ENCODE results near the gene HOMER3. TPM values are rescaled to one million over a fixed set of nuclear protein-coding genes. Genes with fewer than 3 reads are reported as not detected.

The HOMER3 gene
- total and polyA plus RNA-seq, 9 of the 15 experiments (the other 6 are each of a cell fraction or from before 2014, with no cell fraction given): 1.3 to 5.1 (median 3.7) TPM; not detected in 2

- ATAC-seq (no peak), DNase-seq (ENCODE audit: extremely low read depth in 1 of 4, low spot score in 3 of 4) (no peak), FAIRE-seq (no peak)
- BruUV-seq (replicated peaks): no TSS peak
- Histone ChIP-seq H3K4me1 (replicated peaks in 1 of 2; ENCODE audit: control insufficient read depth in 2 of 2, insufficient read depth in 2 of 2, low read length in 2 of 2) (peaks cover 9 to 48% of the 10 kb centered on the region in 2 experiments), H3K79me2 (ENCODE audit: control insufficient read depth, insufficient read depth, low read length) (no peaks in the 10 kb centered on the region), H2AFZ (ENCODE audit: low read depth, low read length) (no peak overlapping the region), H3K4me3 (no peak overlapping the region), H3K9ac (ENCODE audit: insufficient read depth in 1 of 2, low read depth in 2 of 2, low read length in 2 of 2) (no peak overlapping the region), H3K9me1 (ENCODE audit: control insufficient read depth, insufficient read depth, low read length) (no peaks in the 10 kb centered on the region), H3K27me3 (ENCODE audit: control insufficient read depth in 2 of 2, insufficient read depth in 2 of 2, low read length in 2 of 2) (peaks cover 0 to 5% of the 10 kb centered on the region in 2 experiments; a peak in 1 of 5 replicates), H4K20me1 (replicated peaks; ENCODE audit: control insufficient read depth, insufficient read depth, low read length) (peaks cover 13% of the 10 kb centered on the region), H3K27ac (ENCODE audit: extremely low read depth, low read depth, low read length) (no peak overlapping the region), H3K4me2 (ENCODE audit: insufficient read depth, low read length) (no peak overlapping the region), H3K9me3 (replicated peaks; ENCODE audit: control insufficient read depth, insufficient read depth, low read depth, low read length) (no peaks in the 10 kb centered on the region), H3K36me3 (ENCODE audit: control insufficient read depth, insufficient read depth, low read length) (peaks cover 1% of the 10 kb centered on the region; the same call in 1 of the 3 replicates)
- CTCF ChIA-PET (ENCODE audit: low intra/inter-chr PET ratio): no interaction called here
- intact Hi-C loops (cut with micrococcal nuclease) (no loop called here), in situ Hi-C loops (cut with MboI) (no loop called here)
- WGBS (ENCODE audit: insufficient coverage, low coverage, missing lambda C conversion rate): 33% methylated on average over 3 of the region's 18 CpGs
- POLR2A ChIA-PET: interaction anchor here (0.6 kb wide), 1 partner anchor 377 kb away, joined by 3 read pairs; no protein-coding TSS in a partner anchor
- TF ChIP-seq EGR1 (conservative IDR thresholded peaks at IDR 0.05) (0 out of 2 replicates have a peak, but pooled peaks have one; percentile 25), PYGO2 (tag; IDR thresholded peaks at IDR 0.05) (no peak)
These were observed 47.3 kb downstream of the HOMER3 start for GRCh38 chr19:18893587-18894253.

DNA sequence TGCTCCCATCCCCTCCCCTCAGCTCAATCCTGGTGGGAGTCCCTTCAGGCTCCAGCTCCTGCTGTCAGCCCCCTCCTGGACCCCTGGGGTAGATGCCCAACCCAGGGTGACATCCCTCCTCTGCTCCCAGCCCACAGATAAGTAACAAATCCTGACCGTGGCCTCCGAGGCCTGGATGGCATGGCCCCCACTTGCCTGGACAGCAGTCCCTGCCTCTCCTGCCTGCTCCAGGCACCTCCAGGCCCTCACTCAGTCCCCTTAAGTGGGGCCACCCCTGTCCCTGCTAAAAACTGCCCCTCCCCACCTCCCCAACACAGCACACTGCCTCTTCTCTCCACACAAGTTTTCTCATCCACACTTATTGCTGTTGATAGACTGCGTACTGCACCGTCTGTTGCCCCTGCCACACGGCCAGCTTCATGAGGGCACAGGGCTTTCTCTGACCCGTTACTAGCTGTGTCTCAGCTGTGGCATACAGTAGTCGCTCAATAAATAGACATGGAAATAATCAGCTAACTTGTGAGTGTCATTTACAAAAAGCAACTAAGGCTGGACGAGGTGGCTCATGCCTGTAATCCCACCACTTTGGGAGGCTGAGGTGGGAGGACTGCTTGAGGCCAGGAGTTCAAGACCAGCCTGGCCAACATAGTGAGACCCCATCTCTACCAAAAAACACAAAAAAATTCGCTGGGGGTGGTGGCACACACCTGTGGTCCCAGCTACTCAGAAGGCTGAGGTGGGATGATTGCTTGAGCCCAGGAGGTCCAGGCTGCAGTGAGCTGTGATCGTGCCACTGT, 50.9 kb downstream of the HOMER3 start:
- no peak for ATAC-seq
- DNase-seq (ENCODE audit: extremely low read depth in 1 of 4, low spot score in 3 of 4): no peak
- Histone ChIP-seq H3K4me3 (no peak overlapping the region), H3K27me3 (ENCODE audit: control insufficient read depth in 2 of 2, insufficient read depth in 2 of 2, low read length in 2 of 2) (peaks cover 0 to 5% of the 10 kb centered on the region in 2 experiments; a peak in 1 of 5 replicates), H3K79me2 (ENCODE audit: control insufficient read depth, insufficient read depth, low read length) (no peaks in the 10 kb centered on the region), H3K9me1 (ENCODE audit: control insufficient read depth, insufficient read depth, low read length) (no peaks in the 10 kb centered on the region), H4K20me1 (replicated peaks; ENCODE audit: control insufficient read depth, insufficient read depth, low read length) (no peaks in the 10 kb centered on the region; the same call in 1 of the 2 replicates), H3K4me2 (ENCODE audit: insufficient read depth, low read length) (no peak overlapping the region), H3K27ac (ENCODE audit: extremely low read depth, low read depth, low read length) (no peak overlapping the region), H2AFZ (ENCODE audit: low read depth, low read length) (no peak overlapping the region), H3K9me3 (replicated peaks; ENCODE audit: control insufficient read depth, insufficient read depth, low read depth, low read length) (no peaks in the 10 kb centered on the region), H3K36me3 (ENCODE audit: control insufficient read depth, insufficient read depth, low read length) (no peaks in the 10 kb centered on the region), H3K9ac (ENCODE audit: insufficient read depth in 1 of 2, low read depth in 2 of 2, low read length in 2 of 2) (peak overlapping the region in 1 of 2 experiments; percentile 26; a peak in 1 of 4 replicates), H3K4me1 (replicated peaks in 1 of 2; ENCODE audit: control insufficient read depth in 2 of 2, insufficient read depth in 2 of 2, low read length in 2 of 2) (peaks cover 0 to 25% of the 10 kb centered on the region in 2 experiments; a peak in 2 of 5 replicates)
- 24% methylated on average over 9 of the region's 10 CpGs for WGBS (ENCODE audit: insufficient coverage, low coverage, missing lambda C conversion rate)
- in situ Hi-C loops (cut with MboI): no loop called here
- no peak for FAIRE-seq
- ChIA-PET POLR2A (interaction anchor here (0.6 to 0.8 kb wide), 4 partner anchors 9 to 143 kb away, joined by 3 to 5 read pairs (median 4); no protein-coding TSS in a partner anchor), CTCF (ENCODE audit: low intra/inter-chr PET ratio) (no interaction called here)
- intact Hi-C loops (cut with micrococcal nuclease): no loop called here
- TF ChIP-seq BCOR (IDR thresholded peaks at IDR 0.05) (peak; percentile 52; the same call in 1 of the 2 replicates), ZNF121 (CRISPR knock-in tag; conservative IDR thresholded peaks at IDR 0.05) (peak; percentile 91), HCFC1 (IDR thresholded peaks at IDR 0.05; ENCODE audit: low read depth, low read length) (no peak), SNIP1 (IDR thresholded peaks at IDR 0.05; ENCODE audit: low read depth) (no peak), KDM1A (IDR thresholded peaks at IDR 0.05) (0 out of 4 replicates have a peak, but pooled peaks of 1 of the 2 experiments have one; percentile 7)
- no TSS peak for BruUV-seq (replicated peaks)
